ENCODE measurements around the gene SCYGR7. TPM values are rescaled to one million over a fixed set of nuclear protein-coding genes. Genes with fewer than 3 reads are reported as not detected.
"Not testable (repeated sequence)": the region's sequence is repeated elsewhere in the genome, so short reads cannot be mapped to it uniquely, and the experiment has no call there.

Gene SCYGR7
- total RNA-seq, 4 donors from 2014 or later, result not detected

- Histone ChIP-seq H3K27me3 (no peaks in the 10 kb centered on the region), H3K36me3 (no peaks in the 10 kb centered on the region), H3K9me3 (no peaks in the 10 kb centered on the region), H3K4me1 (no peaks in the 10 kb centered on the region), H3K4me3 (no peak overlapping the region), H3K27ac (no peak overlapping the region)
- DNase-seq (ENCODE audit: low spot score in 2 of 2), result no peak
- no peak for TF ChIP-seq EP300 (IDR thresholded peaks at IDR 0.05)
- no peak for TF ChIP-seq CTCF (IDR thresholded peaks at IDR 0.05)
- TF ChIP-seq POLR2A (IDR thresholded peaks at IDR 0.05), result no peak
- WGBS, 2 donors, result 64 to 68% methylated on average over 14 of the region's 14 CpGs
Measured at GRCh38 chr2:227739351-227739750, 11.2 kb downstream of the SCYGR7 start.

- not testable (repeated sequence) for H3K4me3 ChIP-seq; DNase-seq (ENCODE audit: low spot score in 2 of 2); H3K4me1 ChIP-seq; H3K36me3 ChIP-seq; H3K9me3 ChIP-seq; H3K27me3 ChIP-seq; H3K27ac ChIP-seq
- whole genome bisulfite sequencing, 2 donors, result 62 to 69% methylated on average over 7 of the region's 7 CpGs
Measured at GRCh38 chr2:227740705-227741104, 12.6 kb downstream of the SCYGR7 start.

GRCh38 chr2:227745594-227745993 is 17.5 kb downstream of the SCYGR7 start, which contains the start of gene SCYGR8:
Gene SCYGR8 (plus strand): TSS chr2:227745894. CDS start chr2:227745894, 0 bp downstream.
- Histone ChIP-seq H3K9me3 (no peaks in the 10 kb centered on the region), H3K36me3 (no peaks in the 10 kb centered on the region), H3K27ac (no peak within 1 kb of the TSS), H3K27me3 (no peaks in the 10 kb centered on the region), H3K4me1 (no peaks in the 10 kb centered on the region), H3K4me3 (no peak within 1 kb of the TSS)
- no peak for DNase-seq (ENCODE audit: low spot score in 2 of 2)
- 78 to 91% methylated on average over 5 to 7 of the region's 9 CpGs for WGBS, 2 donors
- TF ChIP-seq POLR2A (IDR thresholded peaks at IDR 0.05), result no peak
- TF ChIP-seq EP300 (IDR thresholded peaks at IDR 0.05), result no peak
- no peak for TF ChIP-seq CTCF (IDR thresholded peaks at IDR 0.05)

- DNase-seq (ENCODE audit: low spot score in 2 of 2), result no peak
- no peak overlapping the region for H3K27ac ChIP-seq
- no peaks in the 10 kb centered on the region for H3K4me1 ChIP-seq
- TF ChIP-seq EP300 (IDR thresholded peaks at IDR 0.05) (no peak), POLR2A (IDR thresholded peaks at IDR 0.05) (no peak), CTCF (IDR thresholded peaks at IDR 0.05) (no peak)
- H3K36me3 ChIP-seq, result no peaks in the 10 kb centered on the region
- no peak overlapping the region for H3K4me3 ChIP-seq
- H3K27me3 ChIP-seq, result no peaks in the 10 kb centered on the region
- WGBS, 2 donors, result 60 to 67% methylated on average over 6 of the region's 6 CpGs
- H3K9me3 ChIP-seq, result no peaks in the 10 kb centered on the region
Measured at GRCh38 chr2:227748079-227748478, 19.9 kb downstream of the SCYGR7 start.

GRCh38 chr2:227756261-227756660 is 28.1 kb downstream of the SCYGR7 start:
- not testable (repeated sequence) for H3K4me1 ChIP-seq; H3K36me3 ChIP-seq; H3K27me3 ChIP-seq; H3K9me3 ChIP-seq; H3K4me3 ChIP-seq; DNase-seq (ENCODE audit: low spot score in 2 of 2); H3K27ac ChIP-seq
- WGBS, 2 donors, result 66 to 71% methylated on average over 4 of the region's 4 CpGs

GRCh38 chr2:227759411-227760118 is 31.4 kb downstream of the SCYGR7 start:
- no peaks in the 10 kb centered on the region for H3K4me1 ChIP-seq
- DNase-seq (ENCODE audit: low spot score in 2 of 2), result no peak
- H3K36me3 ChIP-seq, result no peaks in the 10 kb centered on the region
- H3K27ac ChIP-seq, result no peak overlapping the region
- no peaks in the 10 kb centered on the region for H3K27me3 ChIP-seq
- H3K4me3 ChIP-seq, result no peak overlapping the region
- no peaks in the 10 kb centered on the region for H3K9me3 ChIP-seq
- no peak for TF ChIP-seq EP300 (IDR thresholded peaks at IDR 0.05)
- TF ChIP-seq CTCF (IDR thresholded peaks at IDR 0.05), result no peak
- no peak for TF ChIP-seq POLR2A (IDR thresholded peaks at IDR 0.05)
- WGBS, 2 donors, result 65 to 67% methylated on average over 13 of the region's 13 CpGs
